ENCODE results near the gene EVI5.

- TF ChIP-seq EZH2 (IDR thresholded peaks at IDR 0.05; ENCODE audit: borderline replicate concordance, low read length) = no peak
- TF ChIP-seq, protein P1, sequence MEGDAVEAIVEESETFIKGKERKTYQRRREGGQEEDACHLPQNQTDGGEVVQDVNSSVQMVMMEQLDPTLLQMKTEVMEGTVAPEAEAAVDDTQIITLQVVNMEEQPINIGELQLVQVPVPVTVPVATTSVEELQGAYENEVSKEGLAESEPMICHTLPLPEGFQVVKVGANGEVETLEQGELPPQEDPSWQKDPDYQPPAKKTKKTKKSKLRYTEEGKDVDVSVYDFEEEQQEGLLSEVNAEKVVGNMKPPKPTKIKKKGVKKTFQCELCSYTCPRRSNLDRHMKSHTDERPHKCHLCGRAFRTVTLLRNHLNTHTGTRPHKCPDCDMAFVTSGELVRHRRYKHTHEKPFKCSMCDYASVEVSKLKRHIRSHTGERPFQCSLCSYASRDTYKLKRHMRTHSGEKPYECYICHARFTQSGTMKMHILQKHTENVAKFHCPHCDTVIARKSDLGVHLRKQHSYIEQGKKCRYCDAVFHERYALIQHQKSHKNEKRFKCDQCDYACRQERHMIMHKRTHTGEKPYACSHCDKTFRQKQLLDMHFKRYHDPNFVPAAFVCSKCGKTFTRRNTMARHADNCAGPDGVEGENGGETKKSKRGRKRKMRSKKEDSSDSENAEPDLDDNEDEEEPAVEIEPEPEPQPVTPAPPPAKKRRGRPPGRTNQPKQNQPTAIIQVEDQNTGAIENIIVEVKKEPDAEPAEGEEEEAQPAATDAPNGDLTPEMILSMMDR (conservative IDR thresholded peaks at IDR 0.05 in 1 of 2, IDR thresholded peaks at IDR 0.05 in 1 of 2; ENCODE audit: extremely low read depth in 1 of 2, insufficient read depth in 1 of 2, low read depth in 1 of 2, low read length in 2 of 2) = no peak
Measured at GRCh38 chr1:92784021-92784638, 778 bp downstream of the EVI5 start.
